ENCODE data around the gene BAIAP2.

Gene BAIAP2

GRCh38 chr17:81086789-81087551 is 52.0 kb downstream of the BAIAP2 start:
- DNase-seq (ENCODE audit: low read depth), result no peak

- peak; percentile 30 for DNase-seq (ENCODE audit: low read depth)
Observed at GRCh38 chr17:81090361-81091136, 55.6 kb downstream of the BAIAP2 start.

GRCh38 chr17:81091154-81091553 is 56.2 kb downstream of the BAIAP2 start:
- no peak for DNase-seq (ENCODE audit: low read depth)

GRCh38 chr17:81091774-81092517 is 57.0 kb downstream of the BAIAP2 start:
- DNase-seq (ENCODE audit: low read depth), result no peak

- DNase-seq (ENCODE audit: low read depth), result no peak
Observed at GRCh38 chr17:81092518-81093095, 57.7 kb downstream of the BAIAP2 start.

GRCh38 chr17:81093619-81094508 is 58.9 kb downstream of the BAIAP2 start:
- no peak for DNase-seq (ENCODE audit: low read depth)

- peak; percentile 100 for DNase-seq (ENCODE audit: low read depth)
Observed at GRCh38 chr17:81094509-81095382, 59.8 kb downstream of the BAIAP2 start.

GRCh38 chr17:81095383-81095762 is 60.4 kb downstream of the BAIAP2 start:
- no peak for DNase-seq (ENCODE audit: low read depth)

GRCh38 chr17:81096741-81097133 is 61.8 kb downstream of the BAIAP2 start:
- no peak for DNase-seq (ENCODE audit: low read depth)

- DNase-seq (ENCODE audit: low read depth), result peak; percentile 93
Observed at GRCh38 chr17:81097134-81097942, 62.4 kb downstream of the BAIAP2 start.

GRCh38 chr17:81097943-81098308 is 63.0 kb downstream of the BAIAP2 start:
- peak; percentile 84 for DNase-seq (ENCODE audit: low read depth)

GRCh38 chr17:81099888-81100287 is 64.9 kb downstream of the BAIAP2 start:
- no peak for DNase-seq (ENCODE audit: low read depth)

- no peak for DNase-seq (ENCODE audit: low read depth)
Observed at GRCh38 chr17:81100668-81101067, 65.7 kb downstream of the BAIAP2 start.

- peak; percentile 87 for DNase-seq (ENCODE audit: low read depth)
Observed at GRCh38 chr17:81101614-81102306, 66.8 kb downstream of the BAIAP2 start.

- no peak for DNase-seq (ENCODE audit: low read depth)
Observed at GRCh38 chr17:81102352-81102751, 67.4 kb downstream of the BAIAP2 start.

- no peak for DNase-seq (ENCODE audit: low read depth)
Observed at GRCh38 chr17:81102869-81103268, 67.9 kb downstream of the BAIAP2 start.

GRCh38 chr17:81103379-81103778 is 68.4 kb downstream of the BAIAP2 start:
- DNase-seq (ENCODE audit: low read depth), result no peak

GRCh38 chr17:81106716-81107115 is 71.8 kb downstream of the BAIAP2 start:
- no peak for DNase-seq (ENCODE audit: low read depth)

- no peak for DNase-seq (ENCODE audit: low read depth)
Observed at GRCh38 chr17:81108220-81108619, 73.3 kb downstream of the BAIAP2 start.
